GM19397 (cell line): ENCODE results near the gene ACBD7.

Source experiments
- ATAC-seq: cut with Tn5 transposase; IDR thresholded peaks from one replicate; pipeline ENCODE4 v1.9.1; 2021; ENCODE audit warnings: mild to moderate bottlenecking, moderate library complexity; ENCODE audit not compliant: unreplicated experiment

ACBD7 gene

DNA sequence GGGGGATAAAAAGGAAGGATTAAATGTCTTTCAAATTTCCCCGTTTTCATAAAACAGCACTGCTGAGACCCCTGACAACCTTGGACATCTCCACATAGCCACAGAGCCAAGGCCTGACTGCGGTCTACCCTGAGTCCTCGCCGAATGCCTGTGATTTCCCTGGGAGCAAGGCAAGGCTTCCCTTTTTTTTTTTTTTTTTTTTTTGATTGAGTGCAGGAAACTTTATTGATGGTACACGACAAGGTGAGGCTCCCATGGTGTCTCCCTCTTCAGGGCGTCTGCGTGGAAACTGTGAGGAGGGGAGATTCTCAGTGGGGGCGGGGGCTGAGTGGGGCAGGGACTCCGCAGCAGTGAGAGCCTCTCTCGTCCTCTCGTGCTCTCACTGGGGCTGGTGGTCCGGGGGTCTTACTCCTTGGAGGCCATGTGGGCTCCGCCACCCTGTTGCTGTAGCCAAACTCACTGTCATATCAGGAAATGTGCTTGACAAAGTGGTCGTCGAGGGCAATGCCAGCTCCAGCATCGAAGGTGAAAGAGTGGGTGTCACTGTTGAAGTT lies 4.4 kb upstream of the ACBD7 start:
- ATAC-seq: no peak

DNA sequence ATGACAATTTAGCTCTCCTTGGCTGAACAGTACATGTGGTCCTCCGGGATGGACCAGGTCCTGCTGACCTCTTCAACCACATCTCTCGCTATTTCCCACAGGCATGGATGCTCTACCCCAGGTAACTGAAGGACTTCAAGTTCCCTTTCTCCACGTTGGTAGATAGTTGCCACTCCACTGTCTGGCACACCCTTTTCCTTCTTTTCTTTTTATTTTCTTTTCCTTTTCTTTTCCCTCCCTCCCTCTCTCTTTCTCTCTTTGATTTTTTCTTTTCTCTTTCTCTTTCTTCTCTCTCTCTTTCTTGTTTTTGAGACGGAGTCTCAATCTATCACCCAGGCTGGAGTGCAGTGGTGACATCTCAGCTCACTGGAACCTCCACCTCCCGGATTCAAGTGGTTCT lies 2.8 kb upstream of the ACBD7 start:
- no peak for ATAC-seq

DNA sequence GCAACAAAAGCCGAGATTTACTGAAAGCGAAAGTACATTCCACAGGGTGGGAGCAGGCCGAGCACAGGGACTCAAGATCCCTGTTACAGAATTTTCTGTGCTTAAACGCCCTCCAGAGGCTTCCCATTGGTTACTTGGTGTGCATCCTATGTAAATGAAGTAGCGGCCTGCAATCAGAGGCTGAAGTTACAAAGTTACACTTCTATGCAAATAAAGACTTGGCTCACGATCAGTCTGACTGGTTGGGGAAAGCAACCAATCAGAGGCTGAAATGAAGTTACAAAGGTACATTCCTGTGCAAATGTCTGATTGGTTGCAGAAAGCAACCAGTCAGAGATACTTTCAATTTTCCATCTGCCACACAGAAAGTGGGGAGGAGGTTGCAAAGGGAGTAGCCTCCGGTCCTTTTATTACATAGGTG lies 4.1 kb downstream of the ACBD7 start:
- ATAC-seq: no peak

DNA sequence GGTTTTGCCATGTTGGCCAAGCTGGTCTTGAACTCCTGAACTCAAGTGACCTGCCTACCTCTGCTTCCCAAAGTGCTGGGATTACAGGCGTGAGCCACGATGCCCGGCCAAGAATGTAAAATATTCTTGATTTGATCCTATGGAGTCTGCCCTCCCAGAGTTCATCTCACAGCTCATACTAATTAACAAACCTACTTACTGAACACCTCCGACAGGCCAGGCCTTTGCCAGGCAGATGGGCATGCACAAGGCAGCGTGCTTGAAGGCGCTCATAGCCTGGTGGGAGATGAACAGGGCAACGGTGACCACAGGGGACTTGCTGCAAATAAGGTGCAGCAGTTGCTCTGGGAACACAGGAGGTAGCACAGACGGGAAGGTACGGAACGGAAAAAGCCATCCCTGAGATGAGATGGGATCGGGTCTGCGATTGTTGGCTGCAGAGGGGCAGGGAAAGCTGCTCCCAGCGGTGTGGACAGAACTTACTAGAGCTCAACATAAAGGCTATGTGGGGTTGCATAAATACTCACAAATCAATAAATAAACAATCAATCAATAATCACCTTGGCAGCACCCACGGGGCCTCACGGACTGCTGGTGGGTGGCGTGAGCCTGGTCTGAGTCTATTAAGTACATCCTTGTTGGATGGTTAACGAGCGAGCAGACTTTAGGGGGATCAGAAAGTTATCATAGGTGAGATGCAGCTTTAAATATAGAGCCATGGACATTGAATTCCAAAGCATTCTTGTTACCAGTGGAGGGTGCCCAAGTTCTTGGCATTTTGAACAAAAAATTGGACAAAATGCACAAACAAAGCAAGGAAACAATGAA lies 4.7 kb downstream of the ACBD7 start:
- no peak for ATAC-seq

DNA sequence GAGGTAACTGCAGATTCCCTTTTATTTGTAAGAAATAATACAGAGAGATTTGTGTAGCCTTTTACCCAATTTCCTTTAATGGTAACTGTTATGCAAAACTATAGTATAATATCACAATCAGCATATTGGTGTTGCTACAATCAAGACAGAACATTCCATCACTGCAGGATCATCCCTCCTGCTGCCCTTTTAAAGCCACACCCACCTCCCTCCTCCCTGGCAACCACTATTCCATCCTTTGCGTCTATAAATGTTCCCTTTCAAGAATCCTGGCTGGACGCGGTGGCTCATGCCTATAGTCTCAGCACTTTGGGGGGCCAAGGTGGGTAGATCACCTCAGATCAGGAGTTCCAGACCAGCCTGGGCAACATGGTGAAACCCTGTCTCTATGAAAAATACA lies 13.2 kb downstream of the ACBD7 start:
- no peak for ATAC-seq

DNA sequence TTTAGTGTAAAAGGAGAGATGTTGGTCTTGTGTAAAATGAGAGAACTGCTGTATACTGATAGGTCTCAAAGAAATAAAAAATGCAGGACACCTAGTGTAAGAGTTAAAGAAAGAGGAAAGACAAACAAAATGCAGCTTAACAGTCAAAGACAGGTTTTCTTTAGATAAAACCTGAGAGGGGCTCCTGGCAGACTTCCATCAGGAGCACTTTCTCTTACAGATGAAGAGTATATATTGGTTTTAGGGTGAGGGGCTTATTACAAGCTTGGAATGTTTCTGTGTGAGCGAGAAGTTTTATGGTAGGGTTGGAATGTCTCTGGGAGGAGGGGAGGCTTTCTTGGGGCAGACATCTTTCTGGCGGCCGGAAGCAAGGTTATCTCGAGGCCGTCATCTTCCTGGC lies 16.2 kb downstream of the ACBD7 start:
- no peak for ATAC-seq

DNA sequence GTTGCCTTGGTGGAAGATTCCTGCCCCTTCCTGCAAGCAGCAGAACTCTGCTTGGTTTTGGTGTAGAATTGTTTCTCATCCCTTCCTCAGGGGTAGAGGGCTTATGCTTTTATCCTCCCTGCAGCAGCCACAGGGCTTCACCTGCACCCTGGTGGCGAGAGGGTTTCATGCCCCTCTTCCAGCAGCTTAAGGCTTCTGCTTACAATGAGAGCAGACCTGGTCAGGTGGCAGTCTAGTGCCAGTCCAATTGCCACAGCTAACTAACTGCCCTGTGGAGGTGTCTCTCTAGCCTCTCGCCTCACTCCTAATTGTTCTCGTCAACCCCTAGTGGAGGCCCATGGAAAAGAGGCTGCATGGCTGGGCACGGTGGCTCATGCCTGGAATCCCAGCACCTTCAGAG lies 19.3 kb downstream of the ACBD7 start:
- ATAC-seq: no peak

DNA sequence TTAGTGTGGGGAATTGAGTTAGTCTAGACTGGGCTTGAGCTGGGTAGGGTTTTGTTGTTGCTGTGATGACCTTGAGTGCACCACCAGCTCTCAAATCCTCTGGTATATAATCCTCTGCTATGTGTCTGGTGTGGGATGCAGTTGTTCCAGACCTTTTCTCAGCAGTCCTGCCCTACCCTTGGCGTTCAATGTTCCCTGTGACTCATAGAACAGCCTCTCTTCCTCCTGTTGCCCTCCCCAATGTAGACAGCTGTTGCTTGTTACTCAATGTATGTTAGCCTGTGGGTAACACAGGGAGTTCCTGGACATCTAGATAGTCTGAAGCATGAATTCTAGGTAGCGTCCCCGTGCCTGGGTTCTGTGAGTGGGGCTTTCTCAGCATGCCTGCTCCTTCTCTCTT lies 19.8 kb downstream of the ACBD7 start:
- no peak for ATAC-seq

DNA sequence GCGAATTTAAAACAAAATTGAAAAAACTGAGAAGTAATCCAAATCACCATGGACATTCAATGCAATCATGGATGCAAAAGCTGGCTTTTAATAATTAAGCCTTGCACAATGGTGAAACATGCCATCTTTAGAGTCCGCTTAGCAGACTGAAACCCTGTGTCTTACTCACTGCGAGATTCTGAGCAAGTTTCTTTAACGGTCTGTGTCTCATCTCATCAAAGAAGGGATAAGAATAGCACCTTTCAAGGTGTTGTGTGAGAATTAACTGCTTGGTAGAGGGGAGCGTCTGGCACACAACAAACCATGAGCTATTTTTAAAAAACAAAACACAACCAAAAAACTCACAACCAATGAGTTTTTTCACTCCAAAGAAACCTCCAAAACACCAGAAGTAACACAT lies 21.4 kb downstream of the ACBD7 start:
- no peak for ATAC-seq

DNA sequence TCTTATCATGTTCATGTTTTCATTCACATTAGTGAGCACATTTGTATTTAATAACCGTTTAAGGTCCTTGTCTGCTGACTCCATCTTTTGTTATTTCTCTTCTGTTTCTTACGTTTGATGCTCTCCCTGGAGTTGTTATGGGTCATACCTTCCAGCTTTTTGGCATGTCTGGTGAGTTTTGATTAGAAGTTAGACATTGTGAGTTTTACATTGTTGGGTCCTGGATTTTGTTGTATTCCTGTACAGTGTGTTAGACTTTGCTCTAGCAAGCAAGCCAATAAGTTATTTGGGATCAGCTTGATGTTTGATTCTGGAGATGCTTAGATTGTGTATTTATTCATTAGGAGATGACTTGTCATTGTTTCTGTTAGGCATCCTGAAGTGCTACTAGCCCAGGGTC lies 27.9 kb downstream of the ACBD7 start:
- ATAC-seq: no peak

DNA sequence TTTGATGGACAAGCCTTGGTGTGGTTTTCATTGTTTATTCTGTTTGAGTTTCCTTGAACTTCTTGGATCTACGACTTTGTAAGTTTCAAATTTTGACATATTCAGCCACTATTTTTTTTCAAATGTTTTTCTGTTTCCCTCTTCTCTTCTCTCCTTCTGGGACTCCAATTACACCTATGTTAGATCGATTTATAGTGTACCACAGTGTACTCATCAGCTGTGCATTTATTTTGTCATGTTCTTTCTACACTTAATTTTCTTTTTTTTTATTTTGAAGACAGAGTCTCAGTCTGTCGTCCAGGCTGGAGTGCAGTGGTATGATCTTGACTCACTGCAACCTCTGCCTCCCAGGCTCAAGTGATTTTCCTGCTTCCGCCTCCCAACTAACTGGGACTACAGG lies 28.7 kb downstream of the ACBD7 start:
- ATAC-seq: no peak

DNA sequence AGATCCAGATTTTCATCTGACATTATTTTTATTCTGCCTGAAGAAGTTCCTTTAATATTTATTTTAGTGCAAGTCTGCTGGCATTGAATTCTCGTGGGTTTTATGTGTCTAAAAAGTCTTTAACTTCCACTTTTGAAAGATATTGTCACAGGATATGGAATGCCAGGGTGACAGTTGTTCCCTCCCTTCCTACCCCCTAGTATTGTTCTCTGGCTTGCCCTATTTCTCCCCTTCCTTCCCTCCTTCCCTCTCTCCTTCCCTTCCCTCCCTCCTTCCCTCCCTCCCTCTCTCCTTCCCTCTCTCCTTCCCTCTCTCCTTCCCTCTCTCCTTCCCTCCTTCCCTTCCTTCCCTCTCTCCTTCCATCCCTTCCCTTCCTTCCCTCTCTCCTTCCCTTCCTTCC lies 29.9 kb downstream of the ACBD7 start:
- no peak for ATAC-seq

DNA sequence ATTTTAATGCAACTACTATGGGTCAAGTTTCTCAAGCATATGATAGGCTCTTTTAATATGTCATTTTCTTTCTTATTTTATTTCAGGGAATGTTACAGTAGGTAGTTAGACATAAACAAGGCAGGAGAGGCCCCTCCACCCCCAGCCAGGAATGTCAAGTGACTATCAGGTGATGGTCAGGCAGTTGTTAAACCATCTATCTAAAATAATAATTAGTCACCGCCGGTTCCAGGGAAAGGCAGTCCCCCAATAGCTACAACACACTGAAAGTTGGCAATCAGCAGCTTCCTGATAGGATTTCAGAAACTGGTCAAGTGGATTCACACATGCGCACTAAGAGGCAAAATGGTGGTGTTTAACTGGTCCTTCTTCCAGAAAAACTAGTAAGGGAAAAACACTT lies 35.5 kb downstream of the ACBD7 start:
- no peak for ATAC-seq

DNA sequence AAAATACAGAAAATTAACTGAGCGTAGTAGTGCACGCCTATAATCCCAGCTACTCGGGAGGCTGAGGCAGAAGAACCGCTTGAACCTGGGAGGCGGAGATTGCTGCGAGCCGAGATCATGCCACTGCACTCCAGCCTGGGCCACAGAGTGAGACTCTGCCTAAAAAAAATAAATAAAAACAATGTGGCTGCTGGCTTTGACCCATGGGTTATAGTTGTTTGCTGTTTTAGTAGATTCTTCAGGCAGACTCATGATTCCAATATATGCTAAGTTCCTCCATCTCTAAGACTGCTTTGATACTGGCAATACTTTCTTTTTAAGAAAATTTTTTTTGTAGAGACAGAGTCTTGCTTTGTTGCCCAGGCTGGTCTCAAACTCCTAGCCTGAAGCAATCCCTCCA lies 36.5 kb downstream of the ACBD7 start:
- ATAC-seq: no peak

DNA sequence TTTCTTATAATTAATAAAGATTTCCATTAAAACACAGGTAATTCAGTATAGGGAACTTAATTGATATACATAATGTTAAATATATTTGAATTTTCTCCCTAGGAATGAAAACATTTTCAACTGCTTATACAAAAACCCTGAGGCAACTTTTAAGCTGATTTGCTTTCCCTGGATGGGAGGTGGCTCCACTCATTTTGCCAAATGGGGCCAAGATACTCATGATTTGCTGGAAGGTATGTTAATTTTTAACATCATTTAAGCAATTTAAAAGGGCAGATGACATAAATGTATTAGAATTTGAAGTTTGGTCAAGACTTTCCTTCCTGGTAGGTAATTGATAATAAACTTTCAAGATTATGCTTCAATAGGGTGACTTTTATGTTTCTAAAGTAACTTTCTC lies 39.0 kb downstream of the ACBD7 start:
- ATAC-seq: no peak

DNA sequence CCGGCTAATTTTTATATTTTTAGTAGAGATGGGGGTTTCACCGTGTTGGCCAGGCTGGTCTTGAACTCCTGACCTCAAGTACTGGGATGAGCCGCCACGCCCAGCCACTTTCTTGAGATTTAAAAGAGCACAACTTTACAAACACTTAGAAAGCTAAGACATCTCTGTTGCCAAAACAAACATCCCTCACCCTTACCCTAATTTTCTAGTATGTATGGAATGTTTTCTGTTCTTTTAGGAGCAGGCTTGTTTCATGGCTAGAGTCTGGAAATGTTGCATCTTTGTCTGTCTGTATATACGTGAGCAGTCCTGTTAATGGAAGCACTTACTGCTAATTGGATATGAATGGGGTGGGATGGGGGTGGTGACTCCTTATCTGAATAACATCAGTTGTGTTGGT lies 42.0 kb downstream of the ACBD7 start:
- no peak for ATAC-seq

DNA sequence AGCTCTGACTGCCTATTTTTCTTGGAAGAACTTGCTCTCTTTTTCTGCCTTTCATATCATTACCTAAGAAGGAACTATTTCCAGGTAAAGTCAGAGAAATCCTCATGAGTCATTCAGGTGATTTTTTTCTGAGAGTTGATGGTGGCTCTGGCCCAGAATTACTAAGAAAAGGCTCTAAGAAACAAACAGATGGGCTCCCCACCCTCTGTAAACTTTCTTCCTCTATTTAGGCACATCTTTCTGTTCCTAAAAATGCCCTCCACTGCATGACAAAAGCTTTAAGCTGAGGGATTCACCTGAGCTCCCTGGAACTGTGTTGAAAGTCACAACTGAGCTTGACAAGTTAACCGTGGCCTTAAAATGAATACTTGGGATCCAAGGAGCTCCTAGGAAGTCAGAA lies 43.2 kb downstream of the ACBD7 start:
- ATAC-seq: no peak

DNA sequence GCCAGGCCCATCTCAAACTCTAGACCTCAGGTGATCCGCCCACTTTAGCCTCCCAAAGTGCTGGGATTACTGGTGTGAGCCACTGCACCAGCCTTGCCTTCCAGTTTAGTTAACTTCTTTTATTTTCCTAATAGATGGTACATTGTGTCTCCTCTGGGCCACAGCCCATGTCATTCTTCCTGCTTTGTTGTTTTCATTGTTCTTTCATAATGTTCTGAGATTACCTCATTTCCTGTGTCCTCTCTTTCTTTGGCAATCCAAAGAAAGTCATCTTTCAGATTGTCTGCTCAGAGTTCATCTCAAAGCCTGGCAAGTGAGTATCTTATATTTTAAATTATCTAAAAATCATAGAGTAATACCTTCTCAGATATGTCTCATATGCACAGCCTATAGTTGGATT lies 44.9 kb downstream of the ACBD7 start, which contains the start of gene OLAH:
Gene OLAH (plus strand): TSS at position 270 of the 400 bp plus-strand sequence. CDS start 3,346 bp downstream, outside the sequence.
- ATAC-seq: no peak

DNA sequence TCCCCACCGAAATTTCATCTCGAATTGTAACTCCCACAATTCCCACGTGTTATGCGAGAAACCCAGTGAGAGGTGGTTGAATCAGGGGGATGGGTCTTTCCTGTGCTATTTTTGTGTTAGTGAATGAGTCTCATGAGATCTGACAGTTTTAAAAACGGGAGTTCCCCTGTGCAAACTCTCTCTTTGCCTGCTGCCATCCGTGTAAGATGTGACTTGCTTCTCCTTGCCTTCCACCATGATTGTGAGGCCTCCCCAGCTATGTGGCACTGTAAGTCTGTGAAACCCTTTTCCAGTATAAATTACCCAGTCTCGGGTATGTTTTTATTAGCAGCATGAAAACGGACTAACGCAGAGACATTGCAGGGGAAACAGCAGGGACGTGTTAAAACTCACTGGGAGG lies 50.2 kb downstream of the ACBD7 start:
- ATAC-seq: no peak

DNA sequence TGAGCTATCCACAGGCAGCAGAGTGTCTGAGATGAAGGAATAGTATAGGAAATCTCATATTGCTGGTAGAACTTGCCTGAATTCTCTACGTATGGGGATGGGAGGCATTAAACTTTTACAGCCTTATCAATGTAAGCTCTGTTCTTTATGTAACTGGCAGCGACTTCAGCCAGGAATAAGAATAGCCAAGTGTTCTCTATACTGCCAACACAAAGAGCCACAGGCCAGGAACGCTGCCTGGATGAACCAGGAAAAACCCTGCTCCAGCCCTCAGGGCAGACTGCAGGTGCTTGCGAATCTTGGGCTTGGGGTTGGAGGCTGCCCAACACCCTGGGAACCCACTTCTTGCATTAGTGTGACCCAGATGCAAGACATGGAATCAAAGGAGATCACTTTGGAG lies 50.9 kb downstream of the ACBD7 start:
- ATAC-seq: no peak

DNA sequence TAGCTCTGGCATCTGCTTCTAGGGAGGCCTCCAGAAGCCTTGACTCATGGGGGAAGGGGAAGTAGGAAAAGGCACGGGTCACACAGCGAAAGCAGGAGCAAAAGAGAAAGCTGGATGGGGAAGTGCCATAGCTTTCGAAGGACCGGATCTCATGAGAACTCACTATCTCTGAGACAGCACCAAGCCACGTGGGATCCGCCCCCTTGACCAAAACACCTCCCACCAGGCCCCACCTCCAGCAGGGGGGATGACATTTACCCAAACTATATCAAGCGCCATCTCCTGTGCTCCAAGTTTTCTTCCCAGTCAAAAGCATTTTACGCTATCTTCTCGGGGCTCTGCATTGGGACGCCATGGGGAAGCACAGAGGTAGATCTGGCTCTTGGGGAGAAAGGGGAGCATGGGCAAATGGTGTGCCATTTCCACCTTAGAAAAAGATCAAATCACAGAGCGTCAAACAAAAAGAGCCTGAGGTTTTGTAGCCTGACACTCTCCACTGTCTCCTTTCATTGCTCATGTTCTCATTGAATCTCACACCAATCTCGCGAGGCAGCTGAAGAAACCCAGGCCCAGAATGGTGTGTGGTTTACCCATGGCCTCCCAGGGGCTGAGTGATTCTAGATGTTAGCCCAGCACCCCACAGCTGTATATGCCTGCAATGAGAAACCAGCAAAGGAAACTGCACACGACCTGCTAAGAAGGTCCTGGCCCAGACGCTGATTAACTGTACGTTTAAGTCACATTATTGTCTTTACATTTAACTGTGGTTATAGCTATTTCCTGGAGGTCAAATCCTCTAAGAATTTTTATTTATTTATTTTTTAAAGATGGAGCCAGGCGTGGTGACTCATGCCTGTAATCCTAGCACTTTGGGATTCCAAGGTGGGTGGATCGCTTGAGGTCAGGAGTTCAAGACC lies 52.9 kb downstream of the ACBD7 start:
- ATAC-seq: no peak

DNA sequence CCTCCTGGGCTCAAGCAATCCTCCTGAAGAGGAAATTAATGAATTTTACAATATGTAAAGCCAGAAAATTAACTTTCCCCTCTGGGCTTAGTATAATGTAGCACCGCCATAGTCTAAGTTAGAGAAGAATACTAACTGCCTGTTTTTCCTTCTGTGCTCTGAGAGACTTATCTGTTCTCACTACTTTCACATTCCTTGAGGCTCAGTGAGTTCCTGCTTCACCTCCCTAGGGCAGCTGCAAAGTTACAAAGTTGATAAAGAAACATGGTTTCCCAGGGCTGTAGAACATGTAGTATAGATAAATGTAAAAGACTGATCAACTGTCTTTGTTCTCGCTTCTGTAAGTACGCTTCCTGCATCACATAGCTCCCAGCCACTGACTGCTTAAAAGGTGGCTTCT lies 60.8 kb downstream of the ACBD7 start:
- ATAC-seq: no peak
